Stimulated activated CD8-positive, alpha-beta memory T cell treated with anti-CD3 and anti-CD28 coated beads, Interleukin-4, amount 100 ng/mL, for 1 hour (primary cell): ENCODE measurements around the gene ATXN7.

Experiments used
- DNase-seq, 2 donors: peaks; one replicate each; pipeline ENCODE4 v3.0.0-alpha.2; 2020; ENCODE audit warnings: low read depth in 2 of 2, low spot score in 1 of 2

The ATXN7 gene

DNA sequence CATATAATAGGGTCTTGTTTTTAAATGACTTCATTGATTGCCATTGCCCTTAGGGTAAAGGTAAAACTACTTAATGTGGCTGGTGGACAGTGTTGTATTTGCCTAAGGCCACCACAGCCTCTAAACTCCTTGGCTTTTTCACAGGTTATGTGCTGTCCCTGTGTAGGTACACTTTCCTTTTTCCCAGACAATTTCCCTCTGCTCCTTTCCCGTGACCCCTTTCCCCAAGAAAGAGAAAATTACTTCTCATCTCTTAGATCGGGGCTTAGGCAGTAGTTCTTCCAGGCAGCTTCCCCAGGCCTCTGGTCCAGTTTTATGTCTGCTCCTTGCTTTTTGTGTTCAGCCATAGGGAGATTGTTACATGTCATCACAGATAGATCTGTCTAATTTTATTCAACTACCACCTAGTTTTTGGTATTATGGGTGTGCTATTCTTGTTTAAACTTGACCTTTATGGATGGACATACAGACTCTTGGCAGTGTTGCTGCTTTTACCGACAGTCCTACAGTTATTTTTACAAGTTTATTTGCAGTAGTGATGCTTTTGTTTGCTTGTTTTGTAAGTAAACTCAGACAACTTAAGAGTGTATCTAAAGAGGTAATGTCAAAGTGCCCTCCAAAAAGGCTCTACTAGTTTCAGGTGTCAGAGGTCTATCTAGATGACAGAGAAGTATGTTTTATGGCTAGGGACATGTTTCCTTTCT is 69.0 kb downstream of the ATXN7 start:
- DNase-seq: no peak

DNA sequence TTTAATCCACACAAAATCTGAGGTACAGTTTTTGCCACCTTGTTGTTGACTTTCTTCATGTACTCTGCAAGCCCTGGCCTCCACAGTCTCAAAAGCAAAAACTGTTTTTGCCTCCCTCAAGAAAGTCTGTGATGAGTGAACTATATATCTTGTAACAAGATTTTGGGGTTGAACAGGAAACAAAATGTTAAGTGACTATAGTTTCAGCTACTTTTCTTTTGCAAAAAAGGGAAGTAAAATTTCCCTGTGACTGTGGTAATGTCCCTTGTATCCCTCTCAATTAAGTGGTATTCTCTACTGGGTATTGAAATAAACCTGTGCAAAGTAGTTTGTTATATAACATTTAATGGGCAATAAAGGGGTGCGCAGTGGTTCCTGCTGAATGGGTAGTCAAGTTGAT is 69.8 kb downstream of the ATXN7 start:
- DNase-seq: no peak

- DNase-seq: no peak
Observed at GRCh38 chr3:63934041-63934866, 70.6 kb downstream of the ATXN7 start.

GRCh38 chr3:63936925-63937324 is 73.3 kb downstream of the ATXN7 start:
- no peak for DNase-seq

DNA sequence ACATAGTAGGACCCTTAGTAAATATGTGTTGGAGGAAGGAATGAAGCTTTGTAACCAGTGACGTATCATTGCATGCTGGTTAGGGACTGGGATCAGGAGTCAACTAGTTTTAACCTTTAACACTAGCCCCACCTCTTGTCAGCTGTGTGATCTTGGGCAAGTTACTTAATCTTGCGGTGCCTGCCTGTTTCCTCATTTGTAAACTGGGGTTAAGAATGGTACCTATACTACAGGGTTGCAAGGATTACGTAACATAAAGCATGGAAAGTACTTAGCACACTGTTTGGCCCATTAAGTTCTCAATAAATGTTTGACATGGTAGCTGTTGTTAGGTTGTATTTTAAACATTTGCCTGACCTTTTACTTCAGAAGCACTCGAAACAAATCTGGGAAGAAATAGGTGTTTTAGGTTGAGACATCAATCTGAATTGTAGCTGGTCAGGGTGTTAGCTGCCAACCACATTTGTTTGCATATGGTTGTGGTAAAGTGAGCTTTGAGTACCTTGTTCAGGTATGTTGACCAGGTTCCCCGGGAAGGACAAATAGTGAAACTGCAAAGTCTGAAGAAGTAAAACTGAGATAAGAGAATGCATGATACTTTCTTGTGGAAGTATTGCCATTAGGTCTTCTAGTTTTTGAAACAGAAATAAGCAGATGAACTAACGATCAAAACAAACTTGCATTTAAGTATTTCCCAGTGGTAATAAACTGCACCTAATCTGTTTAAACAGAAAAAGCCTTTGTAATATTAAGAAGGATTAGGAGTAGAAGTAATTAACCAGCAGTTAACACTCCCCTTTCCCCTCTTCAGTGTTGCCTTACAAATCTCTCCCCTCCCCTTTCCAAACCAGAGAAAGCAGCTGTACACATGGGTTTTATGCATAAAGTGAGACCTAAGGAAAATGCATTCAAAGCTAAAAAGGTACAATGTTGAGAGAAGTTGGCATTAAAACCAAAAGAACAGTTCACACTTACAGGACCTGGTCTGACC is 74.3 kb downstream of the ATXN7 start:
- DNase-seq: no peak

DNA sequence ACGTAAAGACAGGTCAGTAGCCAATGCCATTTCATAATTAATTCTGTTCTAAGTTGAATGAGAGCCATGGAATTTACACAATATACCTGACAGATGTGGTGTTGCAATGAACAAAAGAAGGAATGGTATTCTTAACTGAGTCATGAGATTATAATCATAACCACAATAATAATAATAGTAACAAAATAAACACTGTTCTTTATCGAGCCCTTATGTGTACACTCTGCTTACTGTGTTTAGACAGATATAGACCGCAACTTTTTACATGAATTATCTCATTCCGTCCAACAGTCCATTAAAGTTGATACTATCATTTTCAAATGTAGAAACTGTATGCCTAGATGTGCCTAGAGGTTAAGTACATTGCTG is 76.7 kb downstream of the ATXN7 start:
- no peak for DNase-seq

DNA sequence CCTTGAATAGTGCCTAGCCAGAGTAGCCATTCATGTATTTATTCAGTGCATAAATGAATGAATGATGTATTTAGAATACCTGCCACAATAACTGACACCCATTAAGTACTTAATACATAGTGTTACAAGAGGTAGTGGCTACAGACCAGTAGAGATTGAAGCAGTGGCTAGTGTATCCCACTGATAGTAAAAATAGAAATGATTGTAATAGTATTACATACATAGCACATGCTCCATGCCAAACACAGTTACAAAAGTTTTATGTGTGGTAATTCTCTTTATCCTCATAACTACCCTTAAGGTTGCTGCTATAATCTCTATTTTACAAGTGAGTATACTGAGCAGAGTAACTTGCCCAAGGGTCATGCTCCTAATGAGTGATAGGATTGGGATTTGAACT is 78.9 kb downstream of the ATXN7 start:
- DNase-seq: no peak

DNA sequence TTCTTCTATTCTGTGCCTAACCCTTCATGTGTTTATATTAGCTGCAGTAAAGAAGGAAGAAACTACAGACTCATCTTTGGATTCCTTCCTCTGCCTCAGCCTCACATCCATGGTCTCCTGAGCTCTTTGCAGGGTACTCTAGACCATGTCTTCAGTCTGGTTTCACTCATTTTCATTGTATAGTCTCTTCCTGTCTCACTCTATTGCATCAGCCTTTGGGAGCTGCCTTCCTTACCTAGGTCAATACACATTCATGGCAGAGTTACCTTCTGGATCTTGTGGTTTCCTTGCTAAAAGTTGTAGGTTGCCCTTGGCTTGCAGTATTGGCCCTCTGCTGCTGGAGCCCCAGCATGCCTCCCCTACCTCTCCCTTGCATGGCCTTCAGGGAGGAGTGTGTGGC is 80.0 kb downstream of the ATXN7 start:
- DNase-seq: no peak

GRCh38 chr3:63945558-63946096 is 82.0 kb downstream of the ATXN7 start:
- no peak for DNase-seq

DNA sequence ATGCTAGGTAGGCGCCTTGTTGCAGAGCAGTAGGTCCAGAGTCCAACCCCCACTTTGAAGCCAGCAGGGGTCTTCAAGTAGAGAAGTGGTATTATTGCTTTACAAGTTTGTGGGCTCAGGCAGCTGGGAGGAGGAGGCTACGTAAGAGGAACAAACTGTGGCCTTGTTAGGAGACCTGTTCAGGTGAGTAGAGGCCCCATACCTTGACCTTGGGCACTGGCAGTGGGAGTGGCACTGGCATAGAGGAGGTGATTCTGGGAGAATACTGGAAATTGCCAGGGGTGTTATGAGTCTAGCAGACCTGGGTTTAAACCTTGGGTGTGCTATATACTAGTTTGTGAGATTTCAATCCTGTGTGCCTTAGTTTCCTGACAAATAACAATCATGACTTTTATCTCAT is 83.1 kb downstream of the ATXN7 start:
- DNase-seq: no peak

GRCh38 chr3:63947594-63947993 is 83.9 kb downstream of the ATXN7 start:
- no peak for DNase-seq

GRCh38 chr3:63949005-63949404 is 85.3 kb downstream of the ATXN7 start:
- DNase-seq: no peak

GRCh38 chr3:63950698-63951097 is 87.0 kb downstream of the ATXN7 start:
- no peak for DNase-seq

DNA sequence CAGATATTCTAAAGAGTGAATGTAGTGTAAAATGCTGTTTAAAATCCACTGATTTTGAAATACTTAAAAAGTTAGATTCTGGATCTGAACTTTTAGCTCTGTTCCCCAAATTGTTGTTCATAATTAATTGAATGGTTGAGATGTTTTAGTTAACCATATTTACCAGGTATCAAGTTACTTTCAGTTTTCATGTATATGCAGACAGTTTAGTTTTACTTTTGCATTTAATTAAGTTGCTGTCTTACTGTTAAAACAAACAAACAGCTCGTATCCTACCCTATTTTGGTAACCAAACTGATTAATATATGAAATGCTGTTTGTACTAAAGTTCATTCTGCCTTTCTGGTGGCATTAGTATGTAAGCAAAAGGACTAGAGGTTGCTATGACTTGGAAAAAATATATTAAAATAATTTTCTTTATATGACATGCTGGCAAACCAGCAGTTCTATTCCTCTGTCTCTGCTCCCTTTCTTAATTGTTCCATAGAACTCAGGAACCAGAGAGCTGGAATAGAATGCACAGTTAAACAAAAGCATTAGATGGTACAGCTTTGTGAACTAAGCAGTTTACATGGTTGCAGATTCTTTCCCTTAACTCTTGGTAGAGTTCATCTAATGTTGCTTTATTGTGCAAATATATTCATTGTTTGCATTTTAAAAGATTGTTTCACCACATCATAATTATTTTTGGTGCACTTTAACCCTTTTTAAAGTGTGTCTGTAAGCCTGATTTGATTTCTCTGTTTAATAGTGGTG is 88.0 kb downstream of the ATXN7 start:
- no peak for DNase-seq

DNA sequence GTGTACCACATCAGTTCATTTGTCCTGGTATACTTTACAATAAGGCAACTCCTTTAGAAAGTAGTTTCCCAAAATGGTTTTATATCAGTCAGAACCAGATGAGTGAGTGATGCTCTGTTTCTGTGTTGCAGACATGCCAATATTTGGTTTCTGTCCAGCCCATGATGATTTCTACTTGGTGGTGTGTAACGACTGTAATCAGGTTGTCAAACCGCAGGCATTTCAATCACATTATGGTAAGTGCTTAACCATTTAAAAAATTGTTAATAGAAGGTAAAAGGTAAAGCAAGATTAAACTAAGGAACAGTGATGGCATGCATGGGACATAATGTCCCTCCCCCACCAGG is 88.6 kb downstream of the ATXN7 start:
- no peak for DNase-seq

DNA sequence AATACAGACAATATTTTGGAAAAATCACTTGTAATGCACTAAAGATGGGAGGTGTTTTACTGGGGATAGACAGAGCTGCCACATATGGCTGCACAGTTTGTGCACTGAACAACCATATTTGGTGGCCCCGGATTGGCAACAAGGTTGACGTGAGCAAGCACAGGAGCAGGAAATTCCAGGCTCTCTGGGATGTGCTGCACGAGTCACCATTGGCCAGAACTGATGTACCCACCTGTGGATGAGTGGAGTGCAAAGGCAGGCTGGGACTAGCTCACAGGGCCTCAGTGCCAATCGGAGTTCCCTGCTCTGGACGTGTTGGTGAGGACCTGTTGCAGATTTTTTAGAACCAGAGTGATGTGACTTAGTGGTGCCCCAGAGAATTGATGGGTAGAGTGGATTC is 90.5 kb downstream of the ATXN7 start:
- no peak for DNase-seq

- no peak for DNase-seq
Observed at GRCh38 chr3:63955036-63955650, 91.5 kb downstream of the ATXN7 start.

GRCh38 chr3:63955830-63956545 is 92.3 kb downstream of the ATXN7 start:
- no peak for DNase-seq

GRCh38 chr3:63959146-63959545 is 95.5 kb downstream of the ATXN7 start:
- DNase-seq: no peak
